Kidney tubule cell (primary cell): ENCODE data around the gene CALML4.
"Not testable (repeated sequence)": the region's sequence is repeated elsewhere in the genome, so short reads cannot be mapped to it uniquely, and the experiment has no call there.

ENCODE experiments used
- DNase-seq: peaks from one replicate; pipeline ENCODE4 v3.0.0-alpha.2; 2018; ENCODE audit warnings: low spot score

CALML4 gene

GRCh38 chr15:68208136-68208535 is 3.0 kb upstream of the CALML4 start:
- DNase-seq: no peak

DNA sequence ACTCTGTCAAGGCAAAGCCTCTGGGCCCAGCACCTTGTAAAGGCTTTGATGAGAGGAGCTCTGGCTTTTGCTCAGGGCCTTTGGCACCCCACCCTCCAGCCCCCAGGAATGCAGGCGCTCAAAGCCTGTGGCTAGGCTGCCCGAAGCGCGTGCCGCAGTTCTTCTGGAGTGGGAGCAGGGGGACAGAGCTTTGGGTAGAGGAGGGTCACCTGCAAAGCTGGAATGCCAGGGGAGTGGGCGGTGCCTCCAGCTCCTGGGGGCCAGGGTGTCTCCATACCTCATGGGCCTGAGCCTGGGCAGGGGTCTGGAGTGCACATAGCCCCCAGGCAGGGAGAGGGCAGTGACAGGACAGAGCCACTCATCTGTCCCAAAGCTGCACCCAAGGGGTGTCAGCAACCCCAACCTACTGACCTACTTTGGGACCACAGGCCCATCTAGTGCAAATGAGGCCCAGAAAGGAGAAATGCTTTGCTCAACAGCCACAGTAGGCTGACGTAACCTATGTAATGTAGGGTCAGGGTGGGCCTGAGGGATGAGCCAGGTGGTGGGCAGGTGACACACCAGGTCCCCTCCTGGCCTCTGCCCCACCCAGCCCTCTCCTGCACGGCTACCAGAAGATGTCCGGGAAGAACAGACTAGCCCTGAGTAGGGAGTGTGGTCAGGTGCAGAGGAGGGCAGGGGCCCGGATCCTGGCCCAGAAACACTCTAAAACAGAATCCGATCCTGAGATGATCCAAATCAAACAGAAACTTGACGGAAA is 2.2 kb upstream of the CALML4 start:
- no peak for DNase-seq

DNA sequence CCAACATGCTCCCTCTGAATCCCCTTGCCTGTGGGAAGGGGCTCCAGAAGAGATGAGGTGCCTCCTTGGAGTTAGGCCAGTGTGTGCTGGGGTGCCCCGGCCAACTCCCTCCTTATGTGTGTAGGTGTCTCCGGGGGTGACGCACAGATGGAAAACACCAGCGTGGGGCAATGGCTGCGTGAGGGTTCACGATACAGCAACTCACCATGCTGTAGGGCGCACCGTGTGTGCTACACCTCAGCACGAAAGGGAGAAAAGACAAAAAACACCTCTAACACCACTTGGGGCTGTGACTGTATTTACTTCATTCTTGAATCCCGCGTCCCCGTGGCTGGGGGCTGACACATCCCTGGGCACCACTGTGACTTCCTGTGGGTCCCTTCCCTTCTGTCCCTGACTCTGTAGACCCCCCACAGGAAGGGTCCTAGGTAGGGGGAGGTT is 1.6 kb upstream of the CALML4 start:
- DNase-seq: no peak

DNA sequence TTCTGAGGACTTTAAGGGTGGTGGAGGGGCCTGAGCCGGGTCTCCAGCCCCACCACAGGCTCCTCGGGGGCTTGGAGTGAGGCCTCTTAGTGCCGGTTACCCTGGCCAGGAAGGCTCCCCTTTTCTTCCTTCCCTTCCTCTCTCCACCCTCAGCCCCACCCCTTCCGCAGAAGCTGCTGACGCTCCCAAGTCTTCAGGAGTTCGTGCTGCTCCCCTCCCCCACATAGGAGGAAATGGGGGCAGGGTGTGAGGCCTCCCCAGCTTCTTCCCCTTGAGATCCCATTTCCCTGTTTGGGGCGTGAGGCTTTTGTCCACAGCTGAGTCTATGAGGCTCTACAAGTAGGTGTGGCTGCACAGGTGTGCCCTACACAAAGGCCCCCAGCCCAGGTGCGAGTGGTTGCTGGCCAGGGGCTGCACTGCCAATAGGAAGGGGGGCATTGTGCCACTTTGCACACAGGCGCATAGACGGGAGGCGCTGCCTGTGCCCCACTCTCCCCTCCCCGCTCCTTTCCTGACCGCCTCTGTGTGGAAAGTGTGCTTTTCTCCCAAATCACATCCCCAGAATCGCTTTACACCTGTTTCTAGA is 915 bp upstream of the CALML4 start:
- DNase-seq: peak; percentile 40

GRCh38 chr15:68205558-68205944 is 419 bp upstream of the CALML4 start:
- DNase-seq: no peak

- DNase-seq: no peak
These were observed 771 bp downstream of the CALML4 start for GRCh38 chr15:68204361-68204760.

DNA sequence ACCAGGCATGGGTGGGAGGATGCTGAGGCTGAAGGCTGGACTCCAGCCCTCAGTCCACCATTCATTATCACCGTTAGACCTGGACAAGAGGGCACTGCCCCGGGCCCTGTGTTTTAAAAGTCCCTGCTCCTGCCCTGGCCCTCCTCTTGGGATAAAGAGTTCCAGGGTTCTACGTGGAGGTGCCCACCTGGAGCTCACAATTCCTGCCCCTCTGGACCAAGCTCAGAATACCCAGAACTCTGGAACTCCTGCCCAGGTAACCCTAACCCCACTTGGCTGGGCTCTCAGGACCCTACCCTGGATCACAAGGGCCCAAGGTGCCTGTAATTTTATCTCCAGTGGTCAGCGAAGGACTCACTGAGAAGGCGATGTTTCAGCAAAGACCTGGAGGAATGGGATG is 1.2 kb downstream of the CALML4 start:
- DNase-seq: no peak

DNA sequence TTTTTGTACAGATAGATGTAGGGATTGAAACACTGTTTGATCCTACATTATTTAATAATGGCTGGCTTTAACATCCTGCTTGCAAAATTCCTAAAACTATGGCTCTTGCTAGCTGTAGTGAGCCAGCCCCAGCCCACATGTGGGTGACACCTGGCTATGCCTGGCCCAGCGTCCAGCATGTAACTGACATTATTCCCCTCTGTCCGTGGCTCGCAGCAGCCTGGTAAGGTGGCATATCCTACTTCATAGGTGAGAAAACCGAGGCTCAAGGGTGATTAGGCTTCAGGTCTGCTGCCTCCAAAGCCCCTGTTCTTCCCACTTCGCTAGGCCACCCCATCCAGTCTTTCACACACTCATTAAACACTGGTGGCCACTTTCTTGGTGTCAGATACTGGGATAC is 1.6 kb downstream of the CALML4 start:
- DNase-seq: no peak

- DNase-seq: not testable (repeated sequence)
These were observed 2.1 kb downstream of the CALML4 start for GRCh38 chr15:68202994-68203393.

DNA sequence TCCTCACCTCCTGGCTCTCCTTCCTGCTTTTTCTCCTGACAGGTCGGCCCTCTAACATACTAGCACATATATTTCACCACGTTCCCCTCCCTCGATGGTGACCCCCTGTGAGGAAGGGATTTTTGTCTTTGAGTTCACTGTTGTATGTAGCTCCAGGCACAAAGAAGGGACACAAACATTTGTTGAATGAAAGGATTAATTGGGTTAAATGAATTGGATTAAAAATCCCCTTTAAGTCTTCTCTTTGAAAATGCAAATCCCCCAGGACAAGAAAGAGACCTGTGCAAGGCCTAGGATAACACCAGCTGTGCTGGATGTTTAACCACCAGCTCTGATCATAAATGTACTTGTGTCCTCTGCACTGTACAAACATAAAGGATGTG is 3.3 kb downstream of the CALML4 start:
- no peak for DNase-seq

DNA sequence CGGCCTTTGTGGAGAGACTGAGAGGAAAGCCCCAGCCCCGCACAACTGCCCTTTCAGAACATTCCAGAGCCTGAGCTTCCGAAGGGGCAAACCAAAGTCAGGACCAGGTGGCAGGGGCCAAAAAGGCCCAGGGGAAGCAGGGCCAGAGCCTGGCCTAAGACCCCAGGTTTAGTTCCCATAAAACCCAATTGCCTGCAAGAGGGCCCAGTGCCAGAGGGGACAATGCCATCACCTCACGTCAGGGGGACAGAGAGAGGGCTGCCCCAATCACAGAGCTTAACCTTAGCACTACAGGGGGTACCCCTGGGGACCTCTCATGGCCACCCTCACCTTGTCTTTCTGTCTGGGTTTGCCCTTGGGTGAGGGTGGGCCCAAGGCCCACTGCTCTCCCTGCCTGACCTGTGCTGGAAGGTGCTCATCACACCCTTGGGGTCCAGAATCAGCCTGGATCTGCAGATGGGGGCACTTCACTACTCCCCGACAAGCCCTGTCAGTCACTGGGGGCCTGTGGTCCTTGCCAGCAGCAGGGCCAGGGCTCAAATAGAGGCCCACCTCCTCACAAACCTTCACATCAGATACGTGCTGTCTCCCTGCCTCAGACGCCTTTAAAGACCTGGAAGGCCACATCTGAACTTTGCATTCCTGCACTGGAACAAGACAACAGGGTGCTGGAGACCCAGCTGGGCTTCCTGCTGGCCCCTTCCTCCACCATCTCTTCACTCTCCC is 3.8 kb downstream of the CALML4 start:
- no peak for DNase-seq

DNA sequence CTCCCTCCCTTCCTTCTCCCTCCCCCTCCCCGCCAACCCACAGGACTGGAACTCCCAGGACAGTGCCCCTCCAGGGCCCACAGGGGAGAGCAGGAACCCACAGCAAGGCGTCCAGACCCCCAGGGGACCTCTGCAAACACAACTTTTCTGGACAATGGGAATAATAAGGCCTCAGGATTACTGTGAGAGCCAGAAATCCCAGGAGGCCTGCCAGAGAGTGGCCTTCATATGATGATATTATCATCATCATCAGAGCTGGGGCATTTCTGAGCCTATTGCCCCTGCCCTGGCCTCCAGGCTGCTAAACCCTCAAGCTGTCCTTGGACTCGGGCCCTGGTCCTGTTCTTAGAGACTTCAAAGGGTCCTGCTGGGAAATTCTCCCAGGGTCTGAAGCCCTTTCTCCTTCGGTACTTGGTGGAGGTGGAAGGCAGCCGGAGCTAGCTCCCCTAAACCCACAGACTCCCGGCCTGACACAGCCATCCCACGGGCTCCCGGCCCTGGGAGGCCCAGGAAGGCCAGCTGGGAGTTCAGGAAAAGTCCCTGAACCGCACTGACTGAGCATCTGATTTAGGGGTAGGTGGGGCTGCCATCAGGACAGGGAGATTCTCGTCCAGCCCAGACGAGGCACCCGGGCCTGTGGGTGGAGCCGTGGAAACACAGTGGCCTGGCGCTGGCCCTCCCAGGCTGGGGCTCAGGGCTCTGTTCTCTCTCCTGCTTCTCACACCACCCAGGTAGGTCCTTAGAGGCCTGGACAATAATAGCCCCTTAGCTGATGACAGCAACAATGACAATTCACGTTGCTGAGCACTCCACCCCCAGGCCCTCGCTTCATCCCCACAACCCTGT is 4.9 kb downstream of the CALML4 start:
- DNase-seq: no peak

DNA sequence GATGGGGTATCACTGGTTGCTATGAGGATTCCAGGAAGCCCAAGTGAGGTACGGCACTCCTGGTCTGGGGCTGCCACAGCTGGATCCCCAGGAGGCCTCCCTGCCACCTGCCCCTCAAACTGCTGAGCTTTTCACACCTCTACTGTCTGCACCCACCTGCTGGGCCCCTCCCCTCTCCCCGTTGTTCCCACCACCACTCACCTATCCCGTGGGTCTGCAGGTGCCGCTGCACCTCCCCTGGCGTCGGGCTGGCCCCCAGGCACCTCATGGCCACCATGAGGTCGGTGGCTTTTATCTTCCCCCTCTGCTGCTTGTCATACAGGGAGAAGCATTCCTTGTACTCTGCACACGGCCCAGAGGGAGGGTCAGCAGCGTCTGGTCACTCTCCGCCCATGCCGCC is 5.8 kb downstream of the CALML4 start:
- no peak for DNase-seq

GRCh38 chr15:68197661-68198437 is 7.3 kb downstream of the CALML4 start:
- DNase-seq: no peak

GRCh38 chr15:68197170-68197492 is 8.0 kb downstream of the CALML4 start:
- no peak for DNase-seq

GRCh38 chr15:68196445-68197169 is 8.5 kb downstream of the CALML4 start:
- DNase-seq: no peak

DNA sequence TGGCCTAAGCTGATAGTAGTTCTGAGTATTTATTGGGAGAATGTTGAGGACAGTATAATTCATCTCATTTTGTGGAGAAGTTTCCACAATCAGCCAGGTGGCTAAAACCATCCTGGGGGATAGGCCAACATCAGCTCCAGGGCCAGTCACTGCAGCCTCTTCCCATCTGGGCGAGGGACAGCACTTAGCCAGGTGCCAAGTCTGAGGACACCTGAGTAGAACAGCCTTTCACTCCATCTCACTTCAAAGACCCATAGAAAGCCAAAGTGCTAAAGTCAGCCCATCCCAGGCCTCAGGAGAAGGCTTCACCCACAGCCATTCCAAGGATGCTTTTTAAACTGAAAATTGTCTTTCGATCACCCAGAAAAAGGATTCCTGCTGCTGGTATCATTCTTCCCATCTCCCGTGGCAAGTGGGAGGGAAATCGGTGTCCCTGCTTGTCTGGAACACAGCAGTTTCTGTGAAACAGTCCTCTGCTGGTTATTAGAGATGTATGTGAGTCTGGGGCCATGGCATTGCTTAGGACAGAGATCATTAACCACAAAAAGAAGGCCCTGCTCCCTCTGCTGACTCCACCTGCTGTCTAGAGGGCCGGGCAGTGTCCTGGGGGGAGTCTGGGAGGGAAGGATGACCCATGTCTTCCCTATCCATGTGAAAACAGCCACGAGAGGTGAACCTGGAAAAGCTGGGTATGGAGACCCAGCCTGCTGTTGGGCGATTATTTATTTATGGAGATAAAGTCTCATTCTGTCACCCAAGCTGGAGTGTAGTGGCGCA is 9.6 kb downstream of the CALML4 start:
- DNase-seq: no peak

DNA sequence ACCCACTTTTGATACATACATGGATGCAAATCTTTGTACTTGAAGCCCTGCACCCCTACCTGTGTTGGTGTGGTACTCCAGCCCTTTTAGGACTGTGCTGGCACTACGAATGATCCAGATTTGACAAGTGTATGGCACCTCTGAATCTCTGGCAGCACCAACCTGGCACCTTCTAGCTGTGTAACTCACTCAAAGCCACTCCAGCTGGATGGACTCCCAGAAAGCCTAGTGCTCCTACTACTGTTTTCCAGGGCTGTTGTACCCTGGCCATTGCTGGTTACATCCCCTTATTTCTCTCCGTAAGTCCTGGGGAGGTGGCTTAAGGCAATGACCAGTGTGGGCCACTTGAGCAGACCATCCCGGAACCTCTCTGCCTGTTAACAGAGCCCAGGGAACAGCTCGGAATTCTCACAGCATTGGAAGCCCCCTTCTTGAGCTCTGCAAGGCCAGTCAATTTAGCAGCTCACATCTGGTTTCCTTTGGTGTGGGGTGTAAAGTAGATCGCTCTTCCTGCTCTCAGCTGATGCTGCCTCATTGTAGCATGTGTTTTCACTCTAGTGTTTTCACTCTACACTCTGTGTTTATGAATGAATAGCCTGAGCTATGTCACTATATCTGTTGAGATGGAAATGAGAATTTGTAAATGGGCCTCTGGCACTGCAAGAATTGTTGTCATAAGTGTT is 12.2 kb downstream of the CALML4 start:
- DNase-seq: no peak

DNA sequence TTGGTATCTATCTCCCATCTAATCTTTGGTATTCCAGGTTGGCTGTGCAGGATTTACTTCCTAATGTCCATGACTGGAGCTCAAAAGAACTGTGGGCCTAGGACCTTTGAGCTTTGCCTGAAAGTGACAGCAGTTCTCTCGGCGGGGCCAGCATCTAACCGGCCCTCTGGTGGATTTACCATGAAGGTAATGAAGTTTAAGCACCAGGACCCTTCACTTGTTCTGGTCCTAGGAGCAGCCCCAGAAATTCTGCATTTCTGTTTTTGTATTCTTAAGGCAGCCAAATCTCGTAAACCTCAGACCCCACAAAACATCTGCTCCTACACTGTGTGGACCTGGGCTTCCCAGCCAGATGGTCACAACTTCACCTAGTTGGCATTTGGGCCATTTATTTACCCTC is 13.0 kb downstream of the CALML4 start:
- no peak for DNase-seq

- no peak for DNase-seq
These were observed 13.6 kb downstream of the CALML4 start for GRCh38 chr15:68191555-68191954.
